HG02763 (cell line): ENCODE results near the gene EXTL2.
"Not testable (repeated sequence)": the region's sequence is repeated elsewhere in the genome, so short reads cannot be mapped to it uniquely, and the experiment has no call there.

Experiments used
- ATAC-seq: cut with Tn5 transposase; IDR thresholded peaks from one replicate; pipeline ENCODE4 v1.9.1; 2021; ENCODE audit warnings: mild to moderate bottlenecking, moderate library complexity; ENCODE audit not compliant: unreplicated experiment

The EXTL2 gene

DNA sequence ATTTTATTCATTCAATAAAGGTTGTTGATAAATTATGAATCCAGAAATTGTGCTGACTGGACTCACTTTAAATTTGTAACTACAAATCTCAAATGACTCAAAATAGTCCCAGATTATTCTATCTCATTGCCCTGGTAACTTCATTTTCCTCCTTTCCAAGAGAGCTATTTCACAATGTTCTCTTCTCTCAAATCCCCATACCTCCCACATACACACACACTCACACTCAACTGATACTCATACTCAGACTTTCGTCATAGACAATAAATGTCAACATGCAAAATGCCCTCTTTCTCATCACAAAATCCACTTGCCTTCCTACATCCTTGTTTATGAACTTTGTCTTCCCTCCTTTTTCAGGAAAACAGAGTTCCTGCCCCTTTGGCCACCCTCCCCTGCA is 33.3 kb downstream of the EXTL2 start:
- ATAC-seq = no peak

DNA sequence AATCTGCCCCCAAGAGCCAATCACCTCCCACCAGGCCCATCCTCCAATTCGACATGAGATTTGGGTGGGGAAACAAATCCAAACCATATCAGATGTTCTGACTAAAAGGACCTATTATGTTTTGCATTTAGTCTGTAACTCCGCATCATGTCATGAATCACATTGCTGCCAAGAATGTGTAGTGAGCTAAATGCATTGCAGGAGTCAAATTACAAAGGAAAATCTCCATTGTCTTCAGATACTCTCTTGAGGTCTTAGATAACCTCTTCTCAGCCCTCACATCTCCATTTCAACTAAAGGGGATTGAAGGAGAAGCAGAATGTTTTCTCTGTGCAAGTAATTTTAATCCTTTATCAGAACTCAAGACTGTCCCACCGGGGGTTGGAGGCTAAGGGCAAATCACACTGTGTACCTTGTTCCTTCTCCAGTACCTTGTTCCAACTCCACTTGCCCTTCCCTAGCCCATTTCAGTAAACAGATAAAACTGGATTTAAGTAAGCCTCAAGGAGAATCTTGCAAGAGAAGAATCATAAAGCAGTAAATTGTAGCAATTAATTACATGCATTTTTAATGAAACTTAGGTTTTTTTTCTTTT is 34.1 kb downstream of the EXTL2 start:
- ATAC-seq = no peak

GRCh38 chr1:100855116-100855515 is 39.5 kb downstream of the EXTL2 start:
- not testable (repeated sequence) for ATAC-seq

- ATAC-seq = no peak
Observed at GRCh38 chr1:100852976-100853375, 41.7 kb downstream of the EXTL2 start.

- ATAC-seq = no peak
Observed at GRCh38 chr1:100851726-100852125, 42.9 kb downstream of the EXTL2 start.

DNA sequence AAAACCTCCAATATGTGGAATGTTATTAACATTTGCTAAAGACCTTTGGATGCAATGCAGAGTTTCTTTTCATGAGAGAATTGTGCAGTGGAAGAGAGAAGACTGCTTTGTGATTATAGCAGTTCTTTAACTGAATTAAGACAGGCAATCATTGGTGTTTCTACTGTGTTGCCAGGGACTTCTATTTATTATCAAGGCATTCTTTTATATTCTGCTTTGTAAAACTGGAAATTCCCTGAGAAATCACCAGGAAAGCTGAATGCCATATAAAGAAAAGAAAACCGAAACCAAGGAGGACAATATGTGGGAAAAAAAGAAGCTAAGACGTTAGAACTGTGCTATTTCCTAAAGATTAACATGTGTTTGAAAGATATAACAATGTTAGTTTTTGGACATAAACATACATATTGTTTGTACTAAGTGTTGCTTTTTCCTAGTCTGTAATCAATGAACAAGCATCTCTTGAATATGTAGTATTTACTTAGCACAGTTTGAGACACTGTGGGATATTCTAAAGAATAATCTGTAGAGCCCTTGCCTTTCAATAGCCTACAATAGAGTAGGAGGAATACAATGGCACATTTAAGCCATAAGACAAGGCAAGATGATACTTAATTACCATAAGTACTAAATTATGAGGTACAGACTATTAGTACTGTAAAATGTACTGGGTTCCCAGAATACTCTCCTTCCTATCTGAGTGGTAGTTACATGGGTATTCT is 47.1 kb downstream of the EXTL2 start:
- no peak for ATAC-seq

- not testable (repeated sequence) for ATAC-seq
Observed at GRCh38 chr1:100843160-100843559, 51.5 kb downstream of the EXTL2 start.

DNA sequence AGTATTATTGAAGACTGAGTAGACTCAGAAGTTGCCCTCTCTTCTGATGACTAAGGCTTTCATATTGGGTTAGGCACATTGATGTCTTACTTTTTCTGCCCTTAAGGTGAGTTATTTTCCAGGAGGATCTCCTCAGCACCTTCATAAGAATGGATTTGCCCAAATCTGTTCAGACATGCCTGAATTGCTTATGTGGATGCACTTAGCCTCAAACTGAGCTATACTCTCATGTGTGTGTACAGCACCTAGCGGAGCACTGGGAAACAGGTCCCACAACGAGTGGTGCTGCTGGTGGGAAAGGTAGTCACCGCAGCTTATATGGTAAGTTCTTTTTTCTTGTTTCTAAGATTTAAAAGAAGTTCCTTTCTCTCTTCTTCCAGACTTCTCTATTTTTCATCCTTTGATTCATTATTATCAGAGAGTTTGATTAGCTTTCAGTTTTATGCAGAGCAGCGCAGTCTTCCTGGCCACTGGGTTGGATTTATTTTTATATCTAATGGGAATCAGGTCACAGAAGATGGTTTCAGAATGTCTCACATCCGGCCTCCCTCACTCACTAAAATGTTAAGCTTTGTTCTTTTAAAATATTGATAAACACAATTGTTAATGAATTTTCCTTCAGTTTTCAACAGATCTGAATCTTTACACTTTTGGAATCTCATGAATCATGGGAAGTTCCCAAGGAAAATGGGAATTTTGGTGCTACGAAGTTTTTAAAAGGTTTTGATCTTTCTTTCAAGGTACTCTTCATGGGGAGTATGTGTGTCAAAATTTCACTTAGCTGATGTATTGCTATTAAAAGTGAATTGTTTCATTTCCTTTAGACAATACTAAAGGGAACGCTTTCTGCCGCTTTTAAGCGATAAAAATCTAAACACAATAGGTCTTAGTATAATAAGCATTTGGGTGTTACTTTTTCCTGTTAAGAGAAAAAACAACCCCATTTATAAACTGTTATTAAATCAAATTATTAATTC is 58.5 kb downstream of the EXTL2 start:
- no peak for ATAC-seq

DNA sequence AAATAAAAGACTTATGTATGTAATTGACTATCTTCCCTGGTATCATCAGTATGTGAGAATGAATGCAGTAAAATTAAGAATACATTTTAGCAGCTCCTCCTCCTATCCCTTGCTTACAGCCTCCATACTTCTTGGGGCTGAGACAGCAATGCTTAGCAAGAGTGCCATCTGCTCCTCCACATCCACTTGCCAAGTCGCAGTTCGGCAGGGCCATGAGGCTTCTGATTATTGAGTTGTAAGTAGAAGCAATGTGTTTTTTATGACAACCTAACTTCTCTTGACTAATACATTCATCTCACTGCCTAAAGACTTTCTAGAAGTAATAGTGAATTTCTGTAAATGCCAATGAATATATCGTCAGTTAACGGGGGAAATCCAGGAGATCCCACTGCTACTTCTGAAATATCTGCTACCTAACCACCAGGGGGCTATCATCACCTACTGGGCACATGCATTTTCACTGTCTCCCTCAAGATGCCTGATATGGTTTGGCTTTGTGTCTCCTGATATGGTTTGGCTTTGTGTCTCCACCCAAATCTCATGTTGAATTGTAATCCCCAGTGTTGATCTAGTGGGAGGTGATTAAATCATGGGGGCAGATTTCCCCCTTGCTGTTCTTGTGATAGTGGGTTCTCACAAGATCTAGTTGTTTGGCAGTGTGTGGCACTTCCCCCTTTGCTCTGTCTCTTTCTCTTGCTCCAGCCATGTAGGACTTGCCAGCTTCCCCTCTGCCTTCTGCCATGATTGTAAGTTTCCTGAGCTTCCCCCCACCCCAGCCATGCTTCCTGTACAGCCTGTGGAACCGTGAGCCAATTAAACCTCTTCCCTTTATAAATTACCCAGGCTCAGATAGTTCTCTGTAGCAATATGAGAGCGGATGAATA is 59.6 kb downstream of the EXTL2 start:
- no peak for ATAC-seq

DNA sequence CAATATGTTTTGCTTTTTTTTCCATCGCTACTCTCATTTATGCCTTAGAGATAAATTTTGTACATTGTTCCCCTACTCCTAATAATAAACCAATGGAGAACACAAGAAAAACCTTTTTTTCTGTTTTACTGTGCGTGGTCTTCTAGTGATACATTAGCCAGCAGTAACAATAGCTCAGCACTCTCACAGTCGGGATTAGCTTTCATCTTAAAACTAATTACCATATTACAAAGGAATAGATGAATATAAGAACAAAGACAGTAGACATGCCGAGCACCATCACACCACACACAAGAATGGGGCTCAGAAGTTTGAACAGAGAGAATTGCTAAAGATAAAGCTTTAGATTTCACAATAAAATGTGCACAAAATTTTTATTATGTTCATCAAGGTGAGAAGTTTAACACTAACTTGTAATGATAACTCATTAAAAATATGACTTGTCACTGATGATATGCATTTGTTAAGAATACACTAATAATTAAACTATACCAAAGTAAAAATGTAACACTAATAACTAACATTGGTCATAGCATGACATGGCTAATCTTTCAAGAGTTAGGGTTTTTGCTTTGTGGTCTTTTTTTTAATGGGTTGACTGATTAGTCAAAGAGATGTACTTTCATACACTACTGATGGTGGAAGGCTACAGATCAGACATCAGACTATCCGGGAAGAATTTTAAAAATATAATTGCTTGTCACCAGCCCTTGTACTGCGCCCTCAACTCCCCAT is 61.8 kb downstream of the EXTL2 start:
- no peak for ATAC-seq

DNA sequence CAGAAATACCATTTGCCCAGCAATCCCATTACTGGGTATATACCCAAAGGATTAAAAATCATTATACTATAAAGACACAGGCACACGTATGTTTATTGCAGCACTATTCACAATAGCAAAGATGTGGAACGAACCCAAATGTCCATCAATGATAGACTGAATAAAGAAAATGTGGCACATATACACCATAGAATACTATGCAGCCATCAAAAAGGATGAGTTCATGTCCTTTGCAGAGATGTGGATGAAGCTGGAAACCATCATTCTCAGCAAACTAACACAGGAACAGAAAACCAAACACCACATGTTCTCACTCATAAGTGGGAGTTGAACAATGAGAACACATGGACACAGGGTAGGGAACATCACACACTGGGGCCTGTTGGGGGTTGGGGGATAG is 69.0 kb downstream of the EXTL2 start:
- ATAC-seq = not testable (repeated sequence)
